GM10248 (cell line): ENCODE measurements around the gene NT5C3A.
"Not testable (repeated sequence)": the region's sequence is repeated elsewhere in the genome, so short reads cannot be mapped to it uniquely, and the experiment has no call there.

ENCODE experiments used
- CTCF ChIA-PET: fragments of 300-600 bp; sonication (Branson Sonifier 250); formaldehyde crosslinking; extraction: SDS; loops from one replicate; lab custom pipeline; 2021; ENCODE audit warnings: antibody characterized with exemption; lab: Yijun Ruan, JAX
- POLR2A ChIA-PET: fragments of 350-650 bp; sonication (Branson Sonifier 250); formaldehyde crosslinking; extraction: SDS; loops from one replicate; lab custom pipeline; 2020; ENCODE audit warnings: antibody characterized with exemption; lab: Yijun Ruan, JAX
- DNase-seq: peaks from one replicate; pipeline ENCODE4 v3.0.0; 2012; ENCODE audit errors: extremely low spot score
- CTCF ChIP-seq: IDR thresholded peaks from 2 replicates; pipeline ENCODE4 v1.5.1; 2012; ENCODE audit warnings: mild to moderate bottlenecking, low read depth; ENCODE audit errors: extremely low read depth, missing control alignments, control extremely low read depth

The NT5C3A gene

GRCh38 chr7:33012364-33012763 lies 50.2 kb downstream of the NT5C3A start:
- ChIA-PET POLR2A (no interaction called here), CTCF (interaction anchor here (1.1 to 2.0 kb wide), 2 partner anchors 13 to 69 kb away, joined by 3 to 7 read pairs; no protein-coding TSS in a partner anchor)
- no peak for DNase-seq
- TF ChIP-seq CTCF, result no peak

GRCh38 chr7:33009734-33010133 lies 52.8 kb downstream of the NT5C3A start:
- ChIA-PET CTCF (interaction anchor here (1.0 kb wide), 1 partner anchor 66 kb away, joined by 3 read pairs; no protein-coding TSS in a partner anchor), POLR2A (no interaction called here)
- TF ChIP-seq CTCF, result no peak
- no peak for DNase-seq

- CTCF ChIA-PET, POLR2A ChIA-PET, DNase-seq: not testable (repeated sequence)
These were observed 56.9 kb downstream of the NT5C3A start for GRCh38 chr7:33005690-33006089.

- DNase-seq, POLR2A ChIA-PET, CTCF ChIA-PET: not testable (repeated sequence)
These were observed 57.4 kb downstream of the NT5C3A start for GRCh38 chr7:33005193-33005592.

- POLR2A ChIA-PET, CTCF ChIA-PET, DNase-seq: not testable (repeated sequence)
These were observed 58.4 kb downstream of the NT5C3A start for GRCh38 chr7:33004104-33004616.

- POLR2A ChIA-PET, DNase-seq: not testable (repeated sequence)
- CTCF ChIA-PET, result interaction anchor here (1.1 kb wide), 1 partner anchor 156 kb away, joined by 3 read pairs; no protein-coding TSS in a partner anchor
These were observed 59.5 kb downstream of the NT5C3A start for GRCh38 chr7:33003111-33003510.

DNA sequence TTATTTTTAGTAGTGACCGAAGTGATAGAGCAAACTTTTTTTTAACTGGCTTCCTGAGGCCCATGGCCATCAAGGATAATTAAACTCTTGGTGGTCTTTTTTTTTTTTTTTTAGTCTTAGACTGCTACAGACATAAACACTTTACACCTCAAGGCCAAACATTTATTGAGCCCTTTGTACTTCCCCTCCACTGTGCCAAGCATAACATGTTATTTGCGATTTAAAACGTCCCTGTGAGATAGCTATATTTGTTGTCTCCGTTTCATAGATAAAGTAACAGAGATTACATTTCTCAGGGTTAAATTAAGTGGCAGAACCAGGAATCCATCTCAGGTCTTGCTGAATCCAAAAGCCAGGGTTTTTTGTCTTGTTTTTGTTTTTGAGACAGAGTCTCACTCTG lies 63.2 kb downstream of the NT5C3A start:
- POLR2A ChIA-PET, CTCF ChIA-PET, DNase-seq: not testable (repeated sequence)

- DNase-seq, POLR2A ChIA-PET, CTCF ChIA-PET: not testable (repeated sequence)
These were observed 64.0 kb downstream of the NT5C3A start for GRCh38 chr7:32998361-32999171.

GRCh38 chr7:32997956-32998355 lies 64.6 kb downstream of the NT5C3A start:
- CTCF ChIA-PET, POLR2A ChIA-PET, DNase-seq: not testable (repeated sequence)

GRCh38 chr7:32992750-32993149 lies 69.8 kb downstream of the NT5C3A start:
- POLR2A ChIA-PET, DNase-seq, CTCF ChIA-PET: not testable (repeated sequence)

- POLR2A ChIA-PET, DNase-seq, CTCF ChIA-PET: not testable (repeated sequence)
These were observed 70.4 kb downstream of the NT5C3A start for GRCh38 chr7:32991975-32992700.

GRCh38 chr7:32991068-32991585 lies 71.4 kb downstream of the NT5C3A start:
- DNase-seq, CTCF ChIA-PET, POLR2A ChIA-PET: not testable (repeated sequence)

- POLR2A ChIA-PET, DNase-seq, CTCF ChIA-PET: not testable (repeated sequence)
These were observed 74.4 kb downstream of the NT5C3A start for GRCh38 chr7:32988148-32988547.

DNA sequence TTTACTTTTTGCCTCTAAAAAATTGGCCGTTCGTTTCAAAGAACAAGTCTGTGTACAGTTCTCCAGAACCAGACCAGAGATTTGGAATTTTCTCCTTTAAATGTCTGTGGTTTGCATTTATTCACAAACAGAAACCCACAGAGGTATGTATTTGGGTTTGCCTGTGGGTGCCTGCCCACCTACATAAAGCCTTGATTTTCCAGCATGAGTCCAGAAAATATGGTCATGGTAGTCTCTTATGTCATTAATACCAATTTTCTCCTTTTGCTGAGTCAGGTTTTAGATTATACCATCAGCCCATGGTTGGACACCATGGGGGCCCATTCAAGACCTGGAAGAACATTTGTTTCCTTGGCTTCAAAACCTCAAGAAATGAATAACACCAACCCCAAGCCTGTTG lies 82.7 kb downstream of the NT5C3A start:
- DNase-seq, POLR2A ChIA-PET, CTCF ChIA-PET: not testable (repeated sequence)

DNA sequence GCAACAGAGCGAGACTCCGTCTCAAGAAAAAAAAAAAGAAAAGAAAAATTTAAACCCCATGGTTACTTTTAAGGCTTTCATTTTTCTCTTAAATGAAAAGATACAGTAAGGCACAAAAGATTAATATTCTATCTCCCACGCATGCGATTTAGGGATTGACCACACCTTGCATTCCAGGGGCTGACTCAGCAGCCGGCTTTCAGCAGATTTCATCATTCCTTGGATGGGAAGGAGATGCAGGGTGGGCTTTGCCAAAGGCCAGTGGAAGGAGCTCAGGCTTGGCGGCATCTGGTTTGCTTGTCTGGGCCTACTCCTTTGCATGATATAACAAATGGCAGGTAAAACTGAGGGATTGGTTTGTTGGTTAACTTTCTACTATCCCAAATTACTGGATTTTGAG lies 83.3 kb downstream of the NT5C3A start:
- CTCF ChIA-PET, POLR2A ChIA-PET, DNase-seq: not testable (repeated sequence)
